Measurements from ENCODE around the gene APC. TPM values are rescaled to one million over a fixed set of nuclear protein-coding genes. Genes with fewer than 3 reads are reported as not detected.

APC gene
- total RNA-seq, 4 donors from 2014 or later, result 77.8 to 109 (median 85.7) TPM

GRCh38 chr5:112860929-112861637 is 123.4 kb downstream of the APC start, which contains the start of gene SRP19:
SRP19 (plus strand) TSS chr5:112861287; CDS start chr5:112861377, 90 bp downstream.
- in situ Hi-C loops (cut with MboI; ENCODE audit: low pct_ligation_motif_present in 1 of 4, low pct_unique_long_range_greater_than_20kb in 1 of 4, low sequenced_read_pairs in 3 of 4), result no loop called here
- 2% methylated on average over 47 of the region's 47 CpGs; no CpG with 5 or more reads in 1 of the 2 donors for WGBS, 2 donors (ENCODE audit: low coverage in 1 of 2)
- H3K27me3 ChIP-seq, result no peaks in the 10 kb centered on the region

GRCh38 chr5:112861638-112861985 is 123.9 kb downstream of the APC start:
- intact Hi-C loops (cut with DNase I; ENCODE audit: low total_unique reads) (no loop called here), in situ Hi-C loops (cut with MboI; ENCODE audit: low pct_ligation_motif_present in 1 of 4, low pct_unique_long_range_greater_than_20kb in 1 of 4, low sequenced_read_pairs in 3 of 4) (no loop called here)
- Histone ChIP-seq H3K4me3 (peak overlapping the region; percentile 67 to 98 (median 88)), H3K4me1 (peaks cover 0 to 33% (median 18%) of the 10 kb centered on the region in 4 donors), H3K27ac (peak overlapping the region; percentile 86 to 92 (median 90)), H3K27me3 (no peaks in the 10 kb centered on the region), H3K36me3 (peaks cover 0 to 24% (median 4%) of the 10 kb centered on the region in 4 donors), H3K9me3 (no peaks in the 10 kb centered on the region)
- WGBS, 2 donors (ENCODE audit: low coverage in 1 of 2), result 0 to 2% methylated on average over 5 to 8 of the region's 8 CpGs
- DNase-seq, result no peak
- TF ChIP-seq CTCF (IDR thresholded peaks at IDR 0.05) (no peak), EP300 (IDR thresholded peaks at IDR 0.05; ENCODE audit: low read depth) (no peak), POLR2A (IDR thresholded peaks at IDR 0.05) (no peak), POLR2AphosphoS5 (IDR thresholded peaks at IDR 0.05) (no peak)

More at GRCh38 chr5:112860929-112861637, 123.4 kb downstream of the APC start, which contains the start of gene SRP19:
- Histone ChIP-seq H3K4me3 (peak within 1 kb of the TSS; percentile 67 to 98 (median 88)), H3K4me1 (peaks cover 0 to 33% (median 18%) of the 10 kb centered on the region in 4 donors), H3K36me3 (peaks cover 0 to 19% (median 4%) of the 10 kb centered on the region in 4 donors), H3K27ac (peak within 1 kb of the TSS; percentile 86 to 92 (median 90)), H3K9me3 (no peaks in the 10 kb centered on the region)
- intact Hi-C loops (cut with DNase I; ENCODE audit: low total_unique reads), result no loop called here
- DNase-seq, result peak; percentile 95
- no peak for TF ChIP-seq EP300 (IDR thresholded peaks at IDR 0.05; ENCODE audit: low read depth)
- peak; percentile 71 for TF ChIP-seq POLR2A (IDR thresholded peaks at IDR 0.05)
- peak in 2 of 3 donors; percentile 65 to 69 for TF ChIP-seq POLR2AphosphoS5 (IDR thresholded peaks at IDR 0.05)

- TF ChIP-seq EP300 (IDR thresholded peaks at IDR 0.05; ENCODE audit: low read depth) (no peak), POLR2AphosphoS5 (IDR thresholded peaks at IDR 0.05) (no peak), CTCF (IDR thresholded peaks at IDR 0.05) (no peak), POLR2A (IDR thresholded peaks at IDR 0.05) (no peak)
- peak overlapping the region; percentile 67 to 98 (median 88) for H3K4me3 ChIP-seq
- no peak for DNase-seq
- H3K36me3 ChIP-seq, result peaks cover 0 to 29% (median 4%) of the 10 kb centered on the region in 4 donors
- H3K27ac ChIP-seq, result peak overlapping the region; percentile 86 to 92 (median 90)
- in situ Hi-C loops (cut with MboI; ENCODE audit: low pct_ligation_motif_present in 1 of 4, low pct_unique_long_range_greater_than_20kb in 1 of 4, low sequenced_read_pairs in 3 of 4), result no loop called here
- intact Hi-C loops (cut with DNase I; ENCODE audit: low total_unique reads), result no loop called here
- no peaks in the 10 kb centered on the region for H3K27me3 ChIP-seq
- H3K4me1 ChIP-seq, result peaks cover 0 to 33% (median 18%) of the 10 kb centered on the region in 4 donors
- 54 to 66% methylated on average over 6 to 9 of the region's 9 CpGs for WGBS, 2 donors (ENCODE audit: low coverage in 1 of 2)
- H3K9me3 ChIP-seq, result no peaks in the 10 kb centered on the region
Observed at GRCh38 chr5:112862085-112862484, 124.4 kb downstream of the APC start.

GRCh38 chr5:112863549-112863948 is 125.9 kb downstream of the APC start:
- H3K36me3 ChIP-seq, result peaks cover 0 to 43% (median 9%) of the 10 kb centered on the region in 4 donors
- no peak overlapping the region for H3K27ac ChIP-seq
- DNase-seq, result no peak
- H3K4me1 ChIP-seq, result peaks cover 0 to 33% (median 18%) of the 10 kb centered on the region in 4 donors
- H3K27me3 ChIP-seq, result no peaks in the 10 kb centered on the region
- no peak for TF ChIP-seq POLR2AphosphoS5 (IDR thresholded peaks at IDR 0.05)
- TF ChIP-seq EP300 (IDR thresholded peaks at IDR 0.05; ENCODE audit: low read depth), result no peak
- no peak for TF ChIP-seq POLR2A (IDR thresholded peaks at IDR 0.05)
- no peak for TF ChIP-seq CTCF (IDR thresholded peaks at IDR 0.05)
- intact Hi-C loops (cut with DNase I; ENCODE audit: low total_unique reads) (loop anchor here (1.0 kb wide), 1 partner anchor 39 kb away; no protein-coding TSS in a partner anchor), in situ Hi-C loops (cut with MboI; ENCODE audit: low pct_ligation_motif_present in 1 of 4, low pct_unique_long_range_greater_than_20kb in 1 of 4, low sequenced_read_pairs in 3 of 4) (no loop called here)
- H3K4me3 ChIP-seq, result no peak overlapping the region
- H3K9me3 ChIP-seq, result no peaks in the 10 kb centered on the region
- 88 to 90% methylated on average over 4 of the region's 4 CpGs for WGBS, 2 donors (ENCODE audit: low coverage in 1 of 2)
